ENCODE results near the gene KRTAP20-3.

The KRTAP20-3 gene

DNA sequence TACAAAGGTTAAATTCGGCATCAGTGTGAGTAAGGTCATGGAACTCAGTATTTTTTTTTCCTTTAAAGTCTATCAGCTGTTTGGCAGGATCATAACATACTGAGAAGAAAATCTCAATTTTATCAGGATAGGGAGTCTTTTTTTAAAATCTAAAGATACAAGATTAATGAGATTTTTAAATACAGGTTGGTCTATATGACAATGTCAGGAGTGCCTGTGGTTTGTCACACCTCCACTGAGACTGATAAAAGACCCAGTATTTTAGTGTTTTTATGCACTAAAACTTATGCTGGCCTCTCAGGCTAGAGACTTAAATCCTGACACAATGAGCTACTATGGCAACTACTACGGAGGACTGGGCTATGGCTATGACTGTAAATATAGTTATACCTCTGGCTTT is at the start of gene KRTAP20-3:
Gene KRTAP20-3, plus strand, starts transcription at position 301 of the 400 bp plus-strand sequence.
- DNase-seq (ENCODE audit: low read depth in 2 of 2) = no peak
- TF ChIP-seq, protein P1, sequence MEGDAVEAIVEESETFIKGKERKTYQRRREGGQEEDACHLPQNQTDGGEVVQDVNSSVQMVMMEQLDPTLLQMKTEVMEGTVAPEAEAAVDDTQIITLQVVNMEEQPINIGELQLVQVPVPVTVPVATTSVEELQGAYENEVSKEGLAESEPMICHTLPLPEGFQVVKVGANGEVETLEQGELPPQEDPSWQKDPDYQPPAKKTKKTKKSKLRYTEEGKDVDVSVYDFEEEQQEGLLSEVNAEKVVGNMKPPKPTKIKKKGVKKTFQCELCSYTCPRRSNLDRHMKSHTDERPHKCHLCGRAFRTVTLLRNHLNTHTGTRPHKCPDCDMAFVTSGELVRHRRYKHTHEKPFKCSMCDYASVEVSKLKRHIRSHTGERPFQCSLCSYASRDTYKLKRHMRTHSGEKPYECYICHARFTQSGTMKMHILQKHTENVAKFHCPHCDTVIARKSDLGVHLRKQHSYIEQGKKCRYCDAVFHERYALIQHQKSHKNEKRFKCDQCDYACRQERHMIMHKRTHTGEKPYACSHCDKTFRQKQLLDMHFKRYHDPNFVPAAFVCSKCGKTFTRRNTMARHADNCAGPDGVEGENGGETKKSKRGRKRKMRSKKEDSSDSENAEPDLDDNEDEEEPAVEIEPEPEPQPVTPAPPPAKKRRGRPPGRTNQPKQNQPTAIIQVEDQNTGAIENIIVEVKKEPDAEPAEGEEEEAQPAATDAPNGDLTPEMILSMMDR (IDR thresholded peaks at IDR 0.05; ENCODE audit: low read depth, low read length) = no peak
- H3K4me3 ChIP-seq (replicated peaks in 1 of 2; ENCODE audit: low read depth in 2 of 2, low read length in 2 of 2) = no peak within 1 kb of the TSS

- TF ChIP-seq, protein P1 (IDR thresholded peaks at IDR 0.05; ENCODE audit: low read depth, low read length) = no peak
- H3K4me3 ChIP-seq (replicated peaks in 1 of 2; ENCODE audit: low read depth in 2 of 2, low read length in 2 of 2) = no peak within 1 kb of the TSS
- DNase-seq (ENCODE audit: low read depth in 2 of 2) = no peak
Measured at GRCh38 chr21:30598802-30599201, 43.9 kb upstream of the KRTAP20-3 start, which contains the start of gene KRTAP6-2. KRTAP6-2 (minus strand) TSS chr21:30598902; CDS start chr21:30598874, 28 bp downstream.

DNA sequence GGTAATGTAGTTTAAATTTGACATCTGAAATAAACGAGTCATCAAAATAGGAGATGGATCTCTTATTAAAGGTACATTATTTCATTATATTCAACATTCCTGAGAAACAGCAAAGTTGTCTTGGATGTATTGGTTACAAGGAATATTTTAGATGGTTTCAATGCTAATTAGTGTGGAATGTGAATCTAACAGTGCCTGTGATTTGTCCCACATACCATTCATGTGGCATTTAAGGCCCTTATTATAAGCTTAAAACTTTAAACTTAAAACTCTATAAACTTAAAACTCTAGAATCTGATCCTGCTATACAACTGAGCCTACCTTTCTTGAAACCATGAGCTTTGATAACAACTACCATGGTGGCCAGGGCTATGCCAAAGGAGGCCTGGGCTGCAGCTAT is 41.9 kb upstream of the KRTAP20-3 start, which contains the start of gene KRTAP22-1:
Gene KRTAP22-1, plus strand, starts transcription at position 301 of the 400 bp plus-strand sequence.
- DNase-seq (ENCODE audit: low read depth in 2 of 2) = no peak
- TF ChIP-seq, protein P1 (IDR thresholded peaks at IDR 0.05; ENCODE audit: low read depth, low read length) = no peak
- H3K4me3 ChIP-seq (replicated peaks in 1 of 2; ENCODE audit: low read depth in 2 of 2, low read length in 2 of 2) = no peak within 1 kb of the TSS

GRCh38 chr21:30605968-30606367 is 36.7 kb upstream of the KRTAP20-3 start:
- H3K4me3 ChIP-seq (replicated peaks in 1 of 2; ENCODE audit: low read depth in 2 of 2, low read length in 2 of 2) = no peak overlapping the region
- TF ChIP-seq, protein P1 (IDR thresholded peaks at IDR 0.05; ENCODE audit: low read depth, low read length) = no peak
- DNase-seq (ENCODE audit: low read depth in 2 of 2) = no peak

DNA sequence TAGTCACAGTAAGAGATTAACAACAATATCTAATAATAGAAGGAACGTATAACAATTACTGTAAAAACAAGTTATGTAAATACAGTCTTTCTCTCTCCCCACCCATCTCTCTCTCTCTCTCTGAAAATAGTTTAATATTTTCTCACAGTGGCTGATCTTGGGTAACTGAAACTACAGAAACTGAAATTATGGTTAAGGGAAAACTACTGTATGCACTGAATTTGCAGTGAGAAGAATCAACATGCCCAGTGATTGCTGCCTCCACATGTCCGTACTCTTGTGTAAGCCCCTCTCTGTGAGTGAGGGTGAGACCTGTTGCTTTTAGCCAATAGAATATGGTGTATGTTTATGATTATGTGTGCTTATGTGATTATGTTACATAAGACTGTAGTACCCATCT is 30.5 kb upstream of the KRTAP20-3 start:
- TF ChIP-seq, protein P1 (IDR thresholded peaks at IDR 0.05; ENCODE audit: low read depth, low read length) = no peak
- no peak for DNase-seq (ENCODE audit: low read depth in 2 of 2)
- no peak overlapping the region for H3K4me3 ChIP-seq (replicated peaks in 1 of 2; ENCODE audit: low read depth in 2 of 2, low read length in 2 of 2)

- no peak within 1 kb of the TSS for H3K4me3 ChIP-seq (replicated peaks in 1 of 2; ENCODE audit: low read depth in 2 of 2, low read length in 2 of 2)
- TF ChIP-seq, protein P1 (IDR thresholded peaks at IDR 0.05; ENCODE audit: low read depth, low read length) = no peak
- no peak for DNase-seq (ENCODE audit: low read depth in 2 of 2)
Measured at GRCh38 chr21:30613836-30614235, 28.8 kb upstream of the KRTAP20-3 start, which contains the start of gene KRTAP6-1. KRTAP6-1 (minus strand) TSS chr21:30613930; CDS start chr21:30613904, 26 bp downstream.

GRCh38 chr21:30615199-30615598 is 27.5 kb upstream of the KRTAP20-3 start:
- TF ChIP-seq, protein P1 (IDR thresholded peaks at IDR 0.05; ENCODE audit: low read depth, low read length) = no peak
- DNase-seq (ENCODE audit: low read depth in 2 of 2) = no peak
- no peak overlapping the region for H3K4me3 ChIP-seq (replicated peaks in 1 of 2; ENCODE audit: low read depth in 2 of 2, low read length in 2 of 2)

Data from cardiac fibroblast (primary cell).